Stimulated activated CD8-positive, alpha-beta memory T cell treated with anti-CD3 and anti-CD28 coated beads, Interleukin-4, amount 100 ng/mL, for 24 hours (primary cell): ENCODE results near the gene SLC7A6OS.

Experiments used
- DNase-seq: peaks from one replicate; pipeline ENCODE4 v3.0.0-alpha.2; 2020; ENCODE audit warnings: low read depth

Gene SLC7A6OS

GRCh38 chr16:68279726-68280558 lies 30.8 kb downstream of the SLC7A6OS start:
- no peak for DNase-seq

DNA sequence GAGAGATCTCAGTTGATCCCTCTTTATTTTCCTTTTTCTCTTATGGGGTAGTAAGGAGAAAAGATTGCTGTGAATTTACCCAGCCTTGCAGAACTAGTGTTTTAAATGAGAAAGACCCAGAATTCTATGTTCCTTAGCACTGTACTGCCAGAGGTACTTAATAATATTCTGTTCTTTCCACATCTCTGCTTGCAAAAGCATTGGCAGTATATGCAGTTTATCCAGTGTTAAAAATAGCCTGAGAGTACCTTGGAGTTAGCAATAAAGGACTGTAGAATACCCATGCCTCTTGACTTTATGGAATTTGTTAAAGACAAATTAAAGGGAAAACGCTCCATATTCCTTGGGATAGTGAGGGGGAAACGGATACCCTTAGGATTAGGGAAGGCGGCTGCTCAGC lies 34.5 kb downstream of the SLC7A6OS start:
- no peak for DNase-seq

GRCh38 chr16:68275611-68276191 lies 35.0 kb downstream of the SLC7A6OS start:
- no peak for DNase-seq

DNA sequence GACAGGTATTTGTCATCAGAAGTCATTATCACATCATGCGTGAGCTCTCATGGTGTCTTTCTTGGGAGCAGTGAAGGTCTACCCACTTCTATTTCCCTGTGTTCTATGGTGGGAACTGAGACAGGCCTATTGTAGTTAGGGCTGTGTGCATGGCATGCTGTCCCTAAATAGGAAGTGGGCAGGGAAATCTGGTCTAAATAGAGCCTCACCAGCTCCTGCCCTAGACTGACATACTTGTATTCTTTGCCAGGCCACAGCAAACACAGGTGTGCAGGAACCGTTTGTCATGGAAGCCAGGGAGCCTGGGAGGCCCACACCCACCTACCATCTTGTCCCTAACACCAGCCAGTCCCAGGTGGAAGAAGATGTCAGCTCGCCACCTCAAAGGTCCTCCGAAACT lies 36.3 kb downstream of the SLC7A6OS start:
- no peak for DNase-seq

- DNase-seq: no peak
These were observed 36.9 kb downstream of the SLC7A6OS start for GRCh38 chr16:68273896-68274295.

GRCh38 chr16:68273459-68273858 lies 37.3 kb downstream of the SLC7A6OS start:
- DNase-seq: no peak

DNA sequence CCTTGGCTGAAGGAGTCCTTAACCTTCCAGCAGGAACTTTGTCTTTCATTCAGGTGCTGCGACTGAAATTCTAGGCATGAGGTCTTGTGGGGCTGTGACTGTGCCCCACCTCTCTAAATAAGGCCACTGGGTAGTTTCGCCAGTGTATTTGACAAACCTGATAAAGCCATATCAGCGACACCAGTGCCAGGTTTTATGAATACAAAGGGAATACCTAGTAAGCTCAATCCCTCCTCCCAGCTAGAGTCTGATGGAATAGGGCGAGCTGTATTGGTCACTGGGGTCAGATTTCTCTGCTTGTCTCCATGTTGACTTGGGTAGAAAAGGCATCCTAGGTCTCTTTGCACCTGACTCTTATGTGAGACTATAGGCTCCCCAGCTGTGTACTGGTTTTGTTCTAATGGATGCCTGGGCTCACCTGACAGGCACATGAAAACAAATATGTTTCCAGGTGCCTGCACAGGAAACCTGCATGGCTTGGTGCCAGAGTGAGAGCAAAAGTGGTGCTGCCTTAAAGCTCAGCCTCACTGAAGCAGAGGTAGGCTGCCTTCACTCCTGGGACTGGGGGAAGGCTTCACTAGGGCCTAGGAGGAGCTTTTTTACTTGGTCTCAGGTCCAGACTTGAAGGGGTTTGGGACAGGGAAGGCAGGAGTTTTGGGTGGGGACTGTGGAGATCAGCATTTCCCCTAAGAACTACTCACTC lies 38.1 kb downstream of the SLC7A6OS start:
- DNase-seq: no peak

- DNase-seq: no peak
These were observed 40.4 kb downstream of the SLC7A6OS start for GRCh38 chr16:68270353-68270752.

GRCh38 chr16:68269793-68270192 lies 41.0 kb downstream of the SLC7A6OS start:
- DNase-seq: no peak

GRCh38 chr16:68267612-68268405 lies 42.9 kb downstream of the SLC7A6OS start:
- no peak for DNase-seq

DNA sequence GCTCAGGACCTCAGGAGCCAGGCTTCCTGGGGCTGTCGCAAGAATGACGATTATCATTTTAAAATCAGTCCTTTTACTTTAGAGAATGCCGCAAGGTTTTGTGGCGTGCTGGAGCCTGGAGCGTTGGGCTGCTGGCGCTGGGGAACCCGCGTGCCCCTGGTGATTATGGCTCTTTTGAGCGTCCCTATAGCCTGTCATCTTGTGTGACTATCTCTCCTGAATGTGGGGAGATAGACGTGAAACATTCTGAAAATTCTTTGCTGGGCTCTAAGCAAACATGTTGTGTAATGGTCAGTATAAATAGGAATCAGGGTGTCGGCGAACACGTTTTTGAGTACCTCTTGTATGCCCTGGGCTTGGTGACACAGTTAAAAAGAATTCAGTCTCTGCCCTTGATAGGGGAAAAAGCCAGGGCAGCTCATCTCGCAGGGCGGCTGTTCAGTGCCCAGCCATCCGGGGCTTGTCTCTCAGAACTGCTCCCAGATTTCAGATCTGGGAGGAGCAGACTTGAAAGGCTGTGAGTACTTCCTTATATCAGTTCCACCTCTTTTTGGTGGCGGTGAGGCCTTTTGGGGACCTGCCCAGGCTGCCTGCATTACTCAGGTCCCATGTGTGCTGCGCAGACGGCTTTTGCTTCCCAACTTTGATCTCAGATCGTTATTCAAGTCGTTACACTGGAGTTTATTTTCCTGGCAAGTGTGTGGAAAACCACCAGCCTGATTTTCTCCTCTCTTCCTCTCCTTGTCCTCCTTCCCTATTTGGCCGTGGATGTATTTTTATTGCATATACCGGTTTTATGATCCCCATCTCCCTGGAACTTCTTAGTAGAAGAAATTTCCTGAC lies 45.4 kb downstream of the SLC7A6OS start:
- DNase-seq: no peak

DNA sequence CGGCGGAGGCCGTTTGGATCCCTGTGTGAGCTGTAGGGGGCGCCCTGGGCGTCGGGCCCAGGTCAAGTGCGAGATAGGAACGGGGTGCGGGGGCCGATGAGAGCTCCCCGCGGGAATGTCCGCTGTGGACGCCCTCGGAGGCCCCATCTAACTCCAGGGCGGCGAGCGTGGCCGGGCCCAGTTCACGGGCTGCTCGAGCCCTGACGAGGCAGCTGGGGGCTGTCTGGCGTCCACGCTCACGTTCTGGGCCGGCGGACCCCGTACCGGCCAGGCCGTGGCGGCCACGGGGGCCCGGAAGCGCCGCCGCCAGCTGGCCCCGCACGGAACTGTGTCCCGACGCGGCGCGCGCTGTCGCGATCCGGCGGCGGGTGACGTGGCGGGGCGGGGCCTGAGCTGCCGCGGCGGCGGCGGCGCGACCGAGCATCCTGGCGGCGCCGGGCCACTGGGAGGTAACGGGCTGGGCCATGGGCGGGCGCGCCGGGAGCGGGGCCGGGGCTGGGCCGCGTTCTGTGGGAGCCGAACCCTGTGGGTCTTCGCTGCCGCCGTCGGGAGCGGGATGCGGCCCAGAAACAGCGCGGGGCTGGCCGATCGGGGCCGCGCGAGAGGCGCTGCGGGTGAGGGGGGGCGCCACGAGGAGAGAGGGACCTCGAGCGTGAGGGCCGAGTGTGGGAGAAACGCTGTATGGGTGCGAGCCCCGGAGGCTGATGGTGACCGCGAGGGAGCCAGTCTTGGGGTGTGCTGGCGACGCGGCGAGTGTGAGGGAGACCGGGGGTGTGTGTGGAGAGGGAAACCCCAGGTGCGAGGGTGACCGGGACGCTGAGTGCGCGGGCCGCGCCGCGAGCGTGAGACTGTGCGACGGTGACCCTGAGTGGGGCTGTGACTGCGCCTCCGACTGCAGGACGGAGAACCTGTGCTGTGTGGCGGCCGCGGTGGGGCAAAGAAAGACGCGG lies 46.3 kb downstream of the SLC7A6OS start, which contains the start of gene SLC7A6:
Gene SLC7A6, plus strand, starts transcription at position 399 of the 950 bp plus-strand sequence. CDS start 10,201 bp downstream, outside the sequence.
- DNase-seq: peak; percentile 75

GRCh38 chr16:68263559-68264127 lies 47.1 kb downstream of the SLC7A6OS start:
- no peak for DNase-seq

- DNase-seq: no peak
These were observed 51.5 kb downstream of the SLC7A6OS start for GRCh38 chr16:68259007-68259825.

DNA sequence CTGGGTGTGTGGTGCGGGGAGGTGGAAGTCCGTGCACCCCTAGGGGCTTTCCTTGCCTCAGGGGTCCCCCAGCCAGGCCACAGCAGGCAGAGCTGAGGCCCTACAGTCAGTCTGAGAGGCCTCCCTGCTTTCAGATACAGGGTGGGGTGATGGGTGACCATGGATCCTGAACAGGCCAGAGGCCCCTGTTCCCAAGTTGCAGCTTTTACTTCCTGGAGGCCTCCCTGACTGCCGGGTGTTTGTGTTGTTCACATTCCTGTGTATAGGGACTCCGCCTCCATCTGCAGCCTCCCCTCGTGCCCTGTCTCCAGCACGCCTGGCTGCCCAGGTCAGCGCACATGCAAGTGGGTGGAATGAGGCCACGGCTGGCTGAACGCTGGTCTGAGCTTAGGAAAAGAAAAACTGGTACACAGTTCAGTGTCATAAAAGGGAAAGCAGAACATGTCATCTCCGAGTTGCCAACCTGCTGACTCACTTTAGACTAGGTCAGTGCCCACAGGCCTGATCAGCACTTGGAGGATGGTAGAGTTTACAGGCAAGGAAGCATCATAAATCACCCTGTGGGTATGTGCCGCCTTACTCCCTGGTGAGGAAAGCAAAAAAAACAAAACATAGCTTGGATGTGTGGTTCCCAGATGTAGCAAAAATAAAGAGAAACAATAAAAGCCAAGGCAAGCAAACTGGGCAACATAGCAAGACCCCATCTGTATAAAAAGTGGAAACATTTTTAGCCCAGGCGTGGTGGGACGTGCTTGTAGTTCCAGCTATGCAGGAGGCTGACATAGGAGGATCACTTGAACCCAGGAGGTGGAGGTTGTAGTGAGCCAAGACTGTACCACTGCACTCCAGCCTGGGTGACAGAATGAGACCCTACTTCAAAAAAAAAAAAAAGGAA lies 52.6 kb downstream of the SLC7A6OS start:
- DNase-seq: no peak

DNA sequence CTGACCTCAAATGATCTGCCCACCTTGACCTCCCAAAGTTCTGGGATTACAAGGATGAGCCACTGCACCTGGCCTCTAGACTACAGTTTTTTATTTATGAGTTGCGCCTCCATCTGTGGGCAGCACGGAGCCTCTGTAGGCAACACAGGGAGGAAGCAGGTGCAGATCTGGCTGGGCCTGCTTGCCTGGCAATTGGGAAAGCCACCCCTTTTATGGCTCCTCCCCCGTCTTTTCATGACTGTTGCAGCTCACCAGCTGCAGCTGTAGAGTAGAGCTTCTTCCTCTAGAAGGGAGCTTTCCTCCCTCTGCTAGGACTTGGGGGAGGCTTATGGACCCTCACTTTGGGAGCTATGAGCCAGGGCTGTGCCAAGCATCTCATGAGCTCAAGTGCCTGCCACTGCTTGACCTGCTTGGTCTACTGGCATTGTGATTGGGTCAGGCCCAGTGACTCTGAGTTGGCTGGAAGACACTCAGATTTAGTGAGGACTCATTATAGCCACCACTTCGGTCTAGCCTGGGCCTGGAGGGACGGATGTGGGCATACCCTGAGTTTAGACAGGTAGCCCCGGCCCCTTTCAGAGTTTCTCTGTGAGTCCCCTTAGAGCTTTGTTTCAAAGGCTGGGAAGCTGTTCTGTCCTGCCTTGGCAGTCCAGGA lies 53.4 kb downstream of the SLC7A6OS start:
- no peak for DNase-seq

DNA sequence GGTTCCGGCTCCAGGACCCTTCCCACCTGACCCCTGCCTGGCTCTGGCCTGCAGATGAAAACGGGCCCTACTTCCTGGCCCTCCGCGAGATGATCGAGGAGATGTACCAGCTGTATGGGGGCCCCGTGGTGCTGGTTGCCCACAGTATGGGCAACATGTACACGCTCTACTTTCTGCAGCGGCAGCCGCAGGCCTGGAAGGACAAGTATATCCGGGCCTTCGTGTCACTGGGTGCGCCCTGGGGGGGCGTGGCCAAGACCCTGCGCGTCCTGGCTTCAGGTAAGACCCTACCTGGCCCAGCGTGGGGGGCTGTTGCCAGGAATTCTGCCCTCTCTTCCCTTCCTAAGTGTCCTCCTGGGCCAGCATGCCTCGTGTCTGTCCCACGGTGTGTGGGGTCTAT lies 55.0 kb downstream of the SLC7A6OS start:
- DNase-seq: no peak
